ENCODE data around the gene SYPL1.

DNA sequence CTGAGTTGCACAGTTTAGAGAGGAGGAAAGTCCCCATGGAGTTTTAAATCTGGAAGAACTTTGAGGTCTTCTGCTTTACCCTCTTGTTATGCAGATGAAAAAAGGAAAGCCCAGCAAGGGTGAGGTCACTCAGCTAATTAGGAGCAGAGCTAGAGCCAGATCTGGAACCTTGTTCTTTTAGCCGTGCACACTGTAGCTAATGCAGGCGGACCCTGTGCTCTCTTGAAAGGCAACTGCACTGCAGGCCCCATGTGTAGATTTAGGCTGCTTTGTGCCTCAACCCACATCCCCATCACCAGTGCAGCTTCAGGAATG lies 63.4 kb downstream of the SYPL1 start:
- no peak for TF ChIP-seq POLR2AphosphoS5 (IDR thresholded peaks at IDR 0.05; ENCODE audit: insufficient read depth in 1 of 2, low read depth in 1 of 2)
- TF ChIP-seq, protein P1, sequence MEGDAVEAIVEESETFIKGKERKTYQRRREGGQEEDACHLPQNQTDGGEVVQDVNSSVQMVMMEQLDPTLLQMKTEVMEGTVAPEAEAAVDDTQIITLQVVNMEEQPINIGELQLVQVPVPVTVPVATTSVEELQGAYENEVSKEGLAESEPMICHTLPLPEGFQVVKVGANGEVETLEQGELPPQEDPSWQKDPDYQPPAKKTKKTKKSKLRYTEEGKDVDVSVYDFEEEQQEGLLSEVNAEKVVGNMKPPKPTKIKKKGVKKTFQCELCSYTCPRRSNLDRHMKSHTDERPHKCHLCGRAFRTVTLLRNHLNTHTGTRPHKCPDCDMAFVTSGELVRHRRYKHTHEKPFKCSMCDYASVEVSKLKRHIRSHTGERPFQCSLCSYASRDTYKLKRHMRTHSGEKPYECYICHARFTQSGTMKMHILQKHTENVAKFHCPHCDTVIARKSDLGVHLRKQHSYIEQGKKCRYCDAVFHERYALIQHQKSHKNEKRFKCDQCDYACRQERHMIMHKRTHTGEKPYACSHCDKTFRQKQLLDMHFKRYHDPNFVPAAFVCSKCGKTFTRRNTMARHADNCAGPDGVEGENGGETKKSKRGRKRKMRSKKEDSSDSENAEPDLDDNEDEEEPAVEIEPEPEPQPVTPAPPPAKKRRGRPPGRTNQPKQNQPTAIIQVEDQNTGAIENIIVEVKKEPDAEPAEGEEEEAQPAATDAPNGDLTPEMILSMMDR (IDR thresholded peaks at IDR 0.05): no peak

Data from vagina (tissue), 2 donors.